Measurements from ENCODE around the gene HERC2. TPM values are rescaled to one million over a fixed set of nuclear protein-coding genes. Genes with fewer than 3 reads are reported as not detected.

HERC2 gene
- total RNA-seq, 2 donors from 2014 or later, result 65.1 to 69.8 TPM

DNA sequence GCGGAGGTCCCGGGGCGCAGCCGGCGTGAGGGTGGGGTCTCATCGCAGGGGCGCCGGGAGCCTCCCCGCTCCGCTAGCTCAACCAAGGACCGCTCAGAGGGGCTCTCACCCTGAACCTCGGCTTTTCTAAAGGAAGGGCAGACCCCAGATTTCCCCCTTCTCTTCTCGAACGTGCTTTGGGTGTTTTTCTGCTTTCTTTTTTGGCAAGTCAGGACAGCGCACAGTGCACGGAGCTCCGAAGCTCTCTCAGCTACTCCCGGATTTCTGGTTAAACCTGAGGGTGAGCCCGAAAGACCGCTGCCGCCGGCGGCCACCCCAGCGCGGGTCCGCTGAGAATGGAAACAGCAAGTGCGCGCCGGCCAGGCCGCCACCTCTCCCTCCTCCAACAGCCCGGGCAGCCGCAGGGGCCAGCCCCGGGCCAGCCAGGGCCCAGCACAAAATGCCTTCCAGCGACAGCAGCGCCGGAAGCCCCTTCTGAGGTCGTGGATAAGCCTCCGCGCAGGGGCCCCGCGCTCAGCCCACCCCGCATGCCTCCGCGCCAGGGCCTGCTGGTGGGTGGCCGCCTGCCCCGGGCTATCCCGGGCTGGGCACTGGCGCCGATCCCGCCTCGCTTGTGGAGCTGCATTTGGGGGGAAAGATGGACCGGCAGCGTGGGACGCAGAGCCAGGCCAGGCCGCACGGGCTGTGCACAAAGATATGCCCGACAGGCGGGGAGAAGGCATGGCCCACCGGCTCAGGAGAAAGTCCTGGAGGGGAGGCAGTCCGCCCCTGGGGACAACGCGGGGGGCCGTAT is 214.7 kb downstream of the HERC2 start:
- DNase-seq (ENCODE audit: low spot score), result no peak
- 3% methylated on average over 35 of the region's 63 CpGs for WGBS
- Histone ChIP-seq H3K27me3 (replicated peaks; ENCODE audit: insufficient read depth) (no peaks in the 10 kb centered on the region), H3K27ac (peak overlapping the region in 1 of 2 donors; percentile 4), H3K9me3 (no peaks in the 10 kb centered on the region), H3K4me1 (replicated peaks) (peaks cover 3% of the 10 kb centered on the region), H3K36me3 (peaks cover 0 to 6% of the 10 kb centered on the region in 2 donors), H3K4me3 (peak overlapping the region; percentile 39 to 44)
- TF ChIP-seq POLR2A (IDR thresholded peaks at IDR 0.05) (no peak), POLR2AphosphoS5 (IDR thresholded peaks at IDR 0.05) (no peak)
- TF ChIP-seq, protein P1, sequence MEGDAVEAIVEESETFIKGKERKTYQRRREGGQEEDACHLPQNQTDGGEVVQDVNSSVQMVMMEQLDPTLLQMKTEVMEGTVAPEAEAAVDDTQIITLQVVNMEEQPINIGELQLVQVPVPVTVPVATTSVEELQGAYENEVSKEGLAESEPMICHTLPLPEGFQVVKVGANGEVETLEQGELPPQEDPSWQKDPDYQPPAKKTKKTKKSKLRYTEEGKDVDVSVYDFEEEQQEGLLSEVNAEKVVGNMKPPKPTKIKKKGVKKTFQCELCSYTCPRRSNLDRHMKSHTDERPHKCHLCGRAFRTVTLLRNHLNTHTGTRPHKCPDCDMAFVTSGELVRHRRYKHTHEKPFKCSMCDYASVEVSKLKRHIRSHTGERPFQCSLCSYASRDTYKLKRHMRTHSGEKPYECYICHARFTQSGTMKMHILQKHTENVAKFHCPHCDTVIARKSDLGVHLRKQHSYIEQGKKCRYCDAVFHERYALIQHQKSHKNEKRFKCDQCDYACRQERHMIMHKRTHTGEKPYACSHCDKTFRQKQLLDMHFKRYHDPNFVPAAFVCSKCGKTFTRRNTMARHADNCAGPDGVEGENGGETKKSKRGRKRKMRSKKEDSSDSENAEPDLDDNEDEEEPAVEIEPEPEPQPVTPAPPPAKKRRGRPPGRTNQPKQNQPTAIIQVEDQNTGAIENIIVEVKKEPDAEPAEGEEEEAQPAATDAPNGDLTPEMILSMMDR (IDR thresholded peaks at IDR 0.05), result no peak
- intact Hi-C loops (cut with DNase I), result no loop called here

DNA sequence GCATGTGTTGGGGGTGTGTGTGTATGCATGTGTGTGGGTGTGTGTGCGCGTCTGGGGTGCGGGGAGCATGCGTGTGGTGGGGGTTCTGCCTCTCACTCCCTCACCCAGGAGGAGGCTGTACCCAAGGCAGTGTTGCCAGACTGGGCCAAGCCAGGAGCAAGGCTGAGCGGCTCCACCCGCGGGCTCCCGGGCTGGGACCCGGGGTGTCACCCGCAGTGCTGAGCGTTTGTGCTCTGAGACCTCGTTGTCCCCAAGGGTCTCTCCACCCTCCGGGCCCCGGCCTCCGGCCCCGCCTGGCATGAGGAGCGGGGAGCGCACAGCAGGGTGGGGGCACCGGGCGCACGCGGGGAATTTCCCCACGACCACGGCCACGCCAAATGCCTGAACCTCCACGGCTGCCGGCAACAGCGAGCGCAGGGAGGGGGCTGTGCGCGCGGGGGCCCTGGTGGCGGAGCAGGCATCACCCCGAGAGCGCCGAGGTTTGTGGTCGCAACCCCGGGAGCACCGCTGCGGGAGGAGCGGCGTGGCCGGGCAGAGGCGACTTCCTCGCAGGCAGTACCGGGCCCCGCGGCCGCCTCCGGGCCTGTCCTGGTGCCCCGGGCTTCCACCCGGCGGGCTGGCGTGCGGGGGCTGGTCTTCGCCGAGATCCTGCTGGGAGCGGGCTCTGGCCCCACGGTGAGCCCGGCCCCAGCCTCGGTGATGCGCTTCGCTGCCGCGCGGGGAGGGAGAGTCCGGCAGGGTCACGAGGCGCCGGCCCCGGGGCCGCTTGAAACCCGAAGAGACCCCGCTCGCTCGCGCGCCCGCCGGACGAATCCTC is 215.5 kb downstream of the HERC2 start:
- Histone ChIP-seq H3K27me3 (replicated peaks; ENCODE audit: insufficient read depth) (no peaks in the 10 kb centered on the region), H3K4me3 (peak overlapping the region; percentile 39 to 44), H3K36me3 (no peaks in the 10 kb centered on the region), H3K9me3 (no peaks in the 10 kb centered on the region), H3K27ac (peak overlapping the region in 1 of 2 donors; percentile 4), H3K4me1 (replicated peaks) (peaks cover 3% of the 10 kb centered on the region)
- DNase-seq (ENCODE audit: low spot score), result no peak
- 10% methylated on average over 29 of the region's 81 CpGs for WGBS
- intact Hi-C loops (cut with DNase I), result no loop called here
- TF ChIP-seq POLR2AphosphoS5 (IDR thresholded peaks at IDR 0.05) (no peak), POLR2A (IDR thresholded peaks at IDR 0.05) (no peak)
- TF ChIP-seq, protein P1 (IDR thresholded peaks at IDR 0.05), result no peak

DNA sequence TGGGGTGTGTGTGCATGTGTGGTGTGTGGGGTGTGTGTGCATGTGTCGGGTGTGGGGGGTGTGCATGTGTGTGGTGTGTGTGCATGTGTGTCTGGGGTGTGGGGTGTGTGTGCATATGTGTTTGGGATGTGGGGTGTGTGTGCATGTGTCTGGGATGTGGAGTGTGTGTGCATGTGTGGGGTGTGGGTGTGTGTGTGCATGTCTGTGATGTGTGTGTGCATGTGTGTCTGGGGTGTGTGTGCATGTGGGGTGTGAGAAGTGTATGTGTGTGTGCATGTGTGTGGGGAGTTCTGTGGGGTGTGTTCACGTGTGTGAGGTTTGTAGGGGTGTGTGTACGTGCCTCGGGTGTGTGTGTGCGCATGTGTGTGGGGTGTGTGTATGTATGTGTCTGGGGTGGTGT is 216.2 kb downstream of the HERC2 start:
- no peak overlapping the region for H3K4me3 ChIP-seq
- H3K27ac ChIP-seq, result no peak overlapping the region
- intact Hi-C loops (cut with DNase I), result no loop called here
- no peaks in the 10 kb centered on the region for H3K27me3 ChIP-seq (replicated peaks; ENCODE audit: insufficient read depth)
- H3K36me3 ChIP-seq, result no peaks in the 10 kb centered on the region
- H3K4me1 ChIP-seq (replicated peaks), result peaks cover 3% of the 10 kb centered on the region
- DNase-seq (ENCODE audit: low spot score), result no peak
- TF ChIP-seq POLR2A (IDR thresholded peaks at IDR 0.05), result no peak
- TF ChIP-seq, protein P1 (IDR thresholded peaks at IDR 0.05), result no peak
- 82% methylated on average over 5 of the region's 5 CpGs for WGBS
- H3K9me3 ChIP-seq, result no peaks in the 10 kb centered on the region

DNA sequence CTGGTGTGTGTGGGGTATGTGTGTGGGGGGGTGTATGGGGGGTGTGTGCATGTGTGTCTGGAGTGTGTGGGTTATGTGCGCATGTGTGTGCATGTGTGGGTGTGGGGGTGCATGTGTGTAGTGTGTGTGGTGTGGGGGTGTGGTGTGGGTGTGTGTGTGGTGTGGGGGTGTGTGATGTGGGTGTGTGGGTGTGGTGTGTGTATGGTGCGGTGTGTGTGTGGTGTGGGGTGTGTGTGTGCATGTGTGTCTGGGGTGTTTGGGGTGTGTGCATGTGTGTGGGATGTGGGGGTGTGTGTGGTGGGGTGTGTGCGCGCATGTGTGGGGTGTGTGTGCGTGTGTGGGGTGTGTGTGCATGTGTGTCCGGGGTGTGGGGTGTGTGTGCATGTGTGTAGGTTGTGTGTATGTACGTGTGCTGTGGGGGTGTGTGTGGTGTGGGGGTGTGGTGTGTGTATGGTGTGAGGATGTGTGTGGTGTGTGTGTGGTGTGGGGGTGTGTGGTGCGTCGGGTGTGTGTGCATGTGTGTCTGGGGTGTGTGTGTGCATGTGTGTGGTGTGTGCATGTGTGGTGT is 216.7 kb downstream of the HERC2 start:
- Histone ChIP-seq H3K4me1 (replicated peaks) (peaks cover 3% of the 10 kb centered on the region), H3K27me3 (replicated peaks; ENCODE audit: insufficient read depth) (no peaks in the 10 kb centered on the region), H3K36me3 (no peaks in the 10 kb centered on the region), H3K9me3 (no peaks in the 10 kb centered on the region), H3K4me3 (no peak overlapping the region), H3K27ac (no peak overlapping the region)
- no peak for DNase-seq (ENCODE audit: low spot score)
- WGBS, result 94% methylated on average over 9 of the region's 9 CpGs
- TF ChIP-seq POLR2AphosphoS5 (IDR thresholded peaks at IDR 0.05) (no peak), POLR2A (IDR thresholded peaks at IDR 0.05) (no peak)
- TF ChIP-seq, protein P1 (IDR thresholded peaks at IDR 0.05), result no peak
- intact Hi-C loops (cut with DNase I), result no loop called here
